A673 (cell line): ENCODE data around the gene JMJD8. TPM values are rescaled to one million over a fixed set of nuclear protein-coding genes. Genes with fewer than 3 reads are reported as not detected.

Experiments
- BruUV-seq: library from RNA; stranded (reverse); fragments of 400-500 nt; replicated peaks from 2 replicates; lab custom pipeline; 2021; lab: Mats Ljungman, UMichigan
- CTCF ChIA-PET: fragments of 300-600 bp; sonication (Branson Sonifier 250); formaldehyde crosslinking; loops from one replicate; lab custom pipeline; 2022; ENCODE audit warnings: antibody characterized with exemption; lab: Charles Lee
- POLR2A ChIA-PET: fragments of 300-600 bp; sonication (Branson Sonifier 250); formaldehyde crosslinking; loops from one replicate; lab custom pipeline; 2022; ENCODE audit warnings: antibody characterized with exemption; ENCODE audit not compliant: low non-redundant PET; lab: Charles Lee
- DNase-seq: peaks from one replicate; pipeline ENCODE4 v3.0.0-alpha.2; 2015; ENCODE audit warnings: low spot score
- H3K27ac ChIP-seq: fragments of 200-600 bp; sonication (generic); 2 replicates; pipeline ENCODE4 v1.5.1; 2016; ENCODE audit warnings: mixed run types, low read depth, mild to moderate bottlenecking, mixed read lengths, antibody characterized with exemption, low read length; ENCODE audit not compliant: poor library complexity, severe bottlenecking
- H3K27me3 ChIP-seq: fragments of 200-600 bp; sonication (generic); replicated peaks from 2 replicates; pipeline ENCODE4 v1.6.1; 2017; ENCODE audit warnings: mixed run types, low read depth, mild to moderate bottlenecking, mixed read lengths, antibody characterized with exemption, low read length; ENCODE audit not compliant: insufficient read depth, poor library complexity
- H3K36me3 ChIP-seq: fragments of 200-600 bp; sonication (generic); 2 replicates; pipeline ENCODE4 v1.6.1; 2016; ENCODE audit warnings: mixed run types, mild to moderate bottlenecking, mixed read lengths, antibody characterized with exemption, low read length; ENCODE audit not compliant: insufficient read depth, poor library complexity, severe bottlenecking
- H3K4me1 ChIP-seq: fragments of 200-600 bp; sonication (generic); 2 replicates; pipeline ENCODE4 v1.6.1; 2017; ENCODE audit warnings: mixed run types, mild to moderate bottlenecking, mixed read lengths, antibody characterized with exemption, low read length; ENCODE audit not compliant: insufficient read depth, poor library complexity, severe bottlenecking
- H3K4me3 ChIP-seq: fragments of 200-600 bp; sonication (generic); 2 replicates; pipeline ENCODE4 v1.5.1; 2016; ENCODE audit warnings: low read depth, mixed run types, mild to moderate bottlenecking, mixed read lengths, low read length; ENCODE audit not compliant: poor library complexity, severe bottlenecking
- H3K9me3 ChIP-seq: fragments of 200-600 bp; sonication (generic); 2 replicates; pipeline ENCODE4 v1.6.1; 2016; ENCODE audit warnings: mixed run types, low read depth, mild to moderate bottlenecking, mixed read lengths, antibody characterized with exemption, low read length; ENCODE audit not compliant: poor library complexity, severe bottlenecking
- EZH2 ChIP-seq: fragments of 200-600 bp; sonication (generic); IDR thresholded peaks from 2 replicates; pipeline ENCODE4 v1.6.1; 2017; ENCODE audit warnings: borderline replicate concordance, low read depth, mild to moderate bottlenecking, mixed read lengths, antibody characterized with exemption, low read length; ENCODE audit not compliant: poor library complexity, severe bottlenecking
- intact Hi-C: fragments of 100-400 bp; cut with micrococcal nuclease; formaldehyde crosslinking; loops from one replicate; pipeline ENCODE4 v1.10.0; 2022; ENCODE audit not compliant: unreplicated experiment
- total RNA-seq: library from RNA; stranded (reverse); gene quantifications from 2 replicates; pipeline ENCODE4 v1.2.3, GENCODE V29; 2021
- TF ChIP-seq, protein P1 (sequence below): fragments of 300-800, 200-600 bp; sonication (generic); conservative IDR thresholded peaks from 2 replicates; pipeline ENCODE4 v1.5.1; 2017; ENCODE audit warnings: low read depth, mild to moderate bottlenecking, antibody characterized with exemption, low read length, moderate library complexity, mixed read lengths

The JMJD8 gene
- total RNA-seq, 1 experiment from 2014 or later, result 87.1 TPM

DNA sequence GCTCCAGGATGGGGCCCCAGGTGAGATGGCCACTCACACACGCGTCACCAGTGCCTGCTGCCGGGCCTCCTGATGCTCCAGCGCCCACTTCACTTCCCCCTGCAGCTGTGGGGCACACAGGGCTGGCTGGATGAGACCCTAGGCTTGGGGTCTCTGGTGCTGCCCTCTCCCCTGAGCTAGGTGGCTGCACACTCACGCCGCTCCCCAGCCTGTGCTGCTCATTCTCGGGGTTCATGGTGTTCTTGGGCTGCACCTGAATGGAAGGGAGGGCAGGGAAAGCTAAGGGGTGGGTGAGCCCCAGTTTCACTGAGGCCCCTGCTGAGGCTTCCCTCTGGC is 40.9 kb upstream of the JMJD8 start:
- no peak overlapping the region for H3K27ac ChIP-seq
- intact Hi-C loops, result no loop called here
- TF ChIP-seq, protein P1, sequence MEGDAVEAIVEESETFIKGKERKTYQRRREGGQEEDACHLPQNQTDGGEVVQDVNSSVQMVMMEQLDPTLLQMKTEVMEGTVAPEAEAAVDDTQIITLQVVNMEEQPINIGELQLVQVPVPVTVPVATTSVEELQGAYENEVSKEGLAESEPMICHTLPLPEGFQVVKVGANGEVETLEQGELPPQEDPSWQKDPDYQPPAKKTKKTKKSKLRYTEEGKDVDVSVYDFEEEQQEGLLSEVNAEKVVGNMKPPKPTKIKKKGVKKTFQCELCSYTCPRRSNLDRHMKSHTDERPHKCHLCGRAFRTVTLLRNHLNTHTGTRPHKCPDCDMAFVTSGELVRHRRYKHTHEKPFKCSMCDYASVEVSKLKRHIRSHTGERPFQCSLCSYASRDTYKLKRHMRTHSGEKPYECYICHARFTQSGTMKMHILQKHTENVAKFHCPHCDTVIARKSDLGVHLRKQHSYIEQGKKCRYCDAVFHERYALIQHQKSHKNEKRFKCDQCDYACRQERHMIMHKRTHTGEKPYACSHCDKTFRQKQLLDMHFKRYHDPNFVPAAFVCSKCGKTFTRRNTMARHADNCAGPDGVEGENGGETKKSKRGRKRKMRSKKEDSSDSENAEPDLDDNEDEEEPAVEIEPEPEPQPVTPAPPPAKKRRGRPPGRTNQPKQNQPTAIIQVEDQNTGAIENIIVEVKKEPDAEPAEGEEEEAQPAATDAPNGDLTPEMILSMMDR, result no peak
- TF ChIP-seq EZH2, result no peak

GRCh38 chr16:724188-725040 is 40.3 kb upstream of the JMJD8 start:
- CTCF ChIA-PET, result interaction anchor here (0.6 kb wide), 1 partner anchor 29 kb away, joined by 3 read pairs; no protein-coding TSS in a partner anchor
- Histone ChIP-seq H3K27me3 (no peaks in the 10 kb centered on the region), H3K36me3 (no peaks in the 10 kb centered on the region), H3K4me3 (no peak overlapping the region), H3K4me1 (peaks cover 19% of the 10 kb centered on the region), H3K27ac (no peak overlapping the region), H3K9me3 (no peaks in the 10 kb centered on the region)
- BruUV-seq, result no TSS peak
- DNase-seq, result no peak
- intact Hi-C loops, result no loop called here
- TF ChIP-seq, protein P1, result no peak
- TF ChIP-seq EZH2, result no peak
- POLR2A ChIA-PET, result no interaction called here

More for the DNA sequence above, 40.9 kb upstream of the JMJD8 start:
- ChIA-PET POLR2A (no interaction called here), CTCF (interaction anchor here (0.6 kb wide), 1 partner anchor 29 kb away, joined by 3 read pairs; no protein-coding TSS in a partner anchor)
- no peaks in the 10 kb centered on the region for H3K27me3 ChIP-seq
- no peaks in the 10 kb centered on the region for H3K36me3 ChIP-seq
- H3K4me1 ChIP-seq, result peaks cover 15% of the 10 kb centered on the region
- DNase-seq, result no peak
- H3K9me3 ChIP-seq, result no peaks in the 10 kb centered on the region
- BruUV-seq, result no TSS peak
- no peak overlapping the region for H3K4me3 ChIP-seq

- no TSS peak for BruUV-seq
- Histone ChIP-seq H3K36me3 (no peaks in the 10 kb centered on the region), H3K9me3 (no peaks in the 10 kb centered on the region), H3K4me1 (peaks cover 19% of the 10 kb centered on the region), H3K4me3 (no peak overlapping the region), H3K27me3 (no peaks in the 10 kb centered on the region), H3K27ac (no peak overlapping the region)
- ChIA-PET POLR2A (interaction anchor here (0.5 kb wide), 1 partner anchor 1243 kb away, joined by 3 read pairs; no protein-coding TSS in a partner anchor), CTCF (no interaction called here)
- TF ChIP-seq, protein P1, result no peak
- no peak for TF ChIP-seq EZH2
- DNase-seq, result no peak
- intact Hi-C loops, result no loop called here
Observed at GRCh38 chr16:723695-724094, 39.6 kb upstream of the JMJD8 start.
